Measurements from ENCODE around the gene FAM50B. TPM values are rescaled to one million over a fixed set of nuclear protein-coding genes. Genes with fewer than 3 reads are reported as not detected.

The FAM50B gene
- total RNA-seq, 5 donors from 2014 or later (not counting 1 experiment from before 2014, with no cell fraction given) = 2.3 to 14.9 (median 11.6) TPM

GRCh38 chr6:3829285-3829684, 19.9 kb upstream of the FAM50B start:
- WGBS (ENCODE audit: insufficient coverage) = no CpG with 5 or more reads among the region's 5 CpGs
- no peak overlapping the region for H3K4me3 ChIP-seq (ENCODE audit: control insufficient read depth in 1 of 2, extremely low read depth in 1 of 2, low read length in 1 of 2)
- no peaks in the 10 kb centered on the region for H3K27me3 ChIP-seq (replicated peaks in 1 of 2; ENCODE audit: control insufficient read depth in 2 of 2, extremely low read depth in 1 of 2, insufficient read depth in 2 of 2, low read length in 1 of 2)
- ATAC-seq (replicated peaks in 1 of 4) (no peak), DNase-seq (no peak)
- H3K9me3 ChIP-seq = no peaks in the 10 kb centered on the region
- no peak overlapping the region for H3K27ac ChIP-seq (ENCODE audit: low read length)
- H3K36me3 Mint-ChIP-seq = no peaks in the 10 kb centered on the region
- no peak overlapping the region for H3K27ac Mint-ChIP-seq
- peaks cover 8 to 24% of the 10 kb centered on the region in 2 donors for H3K27me3 Mint-ChIP-seq
- ChIA-PET POLR2A (no interaction called here), CTCF (no interaction called here)
- H3K4me1 Mint-ChIP-seq = no peaks in the 10 kb centered on the region
- H3K36me3 ChIP-seq (ENCODE audit: control insufficient read depth in 2 of 2, extremely low read depth in 1 of 2, insufficient read depth in 1 of 2, low read length in 1 of 2) = no peaks in the 10 kb centered on the region
- H3K4me1 ChIP-seq (ENCODE audit: control insufficient read depth in 1 of 2, extremely low read depth in 1 of 2, insufficient read depth in 2 of 2, low read length in 2 of 2) = no peaks in the 10 kb centered on the region
- no peaks in the 10 kb centered on the region for H3K9me3 Mint-ChIP-seq
- no peak overlapping the region for H3K4me3 Mint-ChIP-seq

DNA sequence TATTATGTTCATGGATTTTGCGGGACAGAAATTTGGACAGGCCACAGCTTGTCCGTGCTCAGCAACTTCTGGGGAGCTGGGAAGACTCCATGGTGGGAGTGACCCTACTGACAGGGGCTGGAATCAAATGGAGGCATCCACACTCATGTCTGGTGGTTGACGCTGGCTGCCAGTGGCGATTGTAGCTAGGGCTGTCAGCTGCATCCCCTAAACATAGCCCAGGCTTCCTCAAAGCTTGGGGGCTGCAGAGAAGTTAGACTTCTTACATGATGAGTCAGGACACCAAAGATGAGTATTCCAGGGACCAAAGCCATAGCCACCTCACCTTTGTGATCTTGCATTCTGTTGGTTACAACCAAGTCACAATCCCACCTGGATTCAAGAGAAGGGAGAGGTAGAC, 18.4 kb upstream of the FAM50B start:
- POLR2A ChIA-PET = no interaction called here
- Histone ChIP-seq H3K9me3 (no peaks in the 10 kb centered on the region), H3K27me3 (replicated peaks in 1 of 2; ENCODE audit: control insufficient read depth in 2 of 2, extremely low read depth in 1 of 2, insufficient read depth in 2 of 2, low read length in 1 of 2) (no peaks in the 10 kb centered on the region), H3K27ac (ENCODE audit: low read length) (no peak overlapping the region), H3K4me3 (ENCODE audit: control insufficient read depth in 1 of 2, extremely low read depth in 1 of 2, low read length in 1 of 2) (no peak overlapping the region), H3K4me1 (ENCODE audit: control insufficient read depth in 1 of 2, extremely low read depth in 1 of 2, insufficient read depth in 2 of 2, low read length in 2 of 2) (no peaks in the 10 kb centered on the region), H3K36me3 (ENCODE audit: control insufficient read depth in 2 of 2, extremely low read depth in 1 of 2, insufficient read depth in 1 of 2, low read length in 1 of 2) (no peaks in the 10 kb centered on the region)
- ATAC-seq (replicated peaks in 1 of 4) = no peak
- 83% methylated on average over 3 of the region's 4 CpGs for WGBS (ENCODE audit: insufficient coverage)
- Mint-ChIP-seq H3K4me1 (no peaks in the 10 kb centered on the region), H3K9me3 (no peaks in the 10 kb centered on the region), H3K4me3 (no peak overlapping the region), H3K27ac (no peak overlapping the region), H3K36me3 (no peaks in the 10 kb centered on the region), H3K27me3 (peaks cover 8 to 28% of the 10 kb centered on the region in 2 donors)
- CTCF ChIA-PET = no interaction called here
- no peak for DNase-seq

DNA sequence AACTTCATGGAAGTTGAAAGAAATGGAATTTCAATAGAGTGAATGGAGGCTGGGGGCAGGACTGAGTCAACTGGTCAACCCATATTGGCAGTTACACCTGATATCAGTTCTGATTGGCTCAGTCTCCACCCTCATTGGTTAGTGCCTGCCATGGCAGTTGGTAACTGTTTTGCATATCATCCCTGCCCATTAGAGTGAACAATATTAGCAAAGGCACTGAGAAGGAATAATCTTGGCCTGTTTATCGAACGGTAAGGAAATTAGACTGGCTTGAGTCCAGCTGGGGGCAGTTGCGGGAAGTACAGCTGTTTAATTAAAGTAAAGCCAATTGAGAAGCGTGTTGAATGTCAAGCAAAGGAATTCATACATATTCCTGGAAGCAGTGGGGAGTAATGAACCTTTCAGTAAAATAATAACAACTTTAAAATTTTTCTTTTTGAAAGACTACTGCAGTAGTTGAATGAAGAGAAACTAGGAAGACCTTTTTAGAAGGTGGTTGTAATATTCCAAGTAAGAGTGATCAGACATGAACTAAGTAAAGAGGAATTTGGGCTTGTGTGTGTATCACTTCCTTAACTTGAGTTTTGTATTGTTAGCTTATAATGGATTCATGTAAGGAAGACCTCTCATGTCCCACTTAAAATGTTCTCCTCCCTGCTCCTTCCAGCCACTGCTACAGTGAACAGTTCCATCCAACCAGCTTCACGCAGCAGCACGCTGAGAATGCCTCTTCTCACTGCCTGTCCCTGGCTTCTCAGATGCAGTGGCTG, 17.2 kb upstream of the FAM50B start:
- Histone ChIP-seq H3K9me3 (no peaks in the 10 kb centered on the region), H3K4me1 (ENCODE audit: control insufficient read depth in 1 of 2, extremely low read depth in 1 of 2, insufficient read depth in 2 of 2, low read length in 2 of 2) (no peaks in the 10 kb centered on the region), H3K27me3 (replicated peaks in 1 of 2; ENCODE audit: control insufficient read depth in 2 of 2, extremely low read depth in 1 of 2, insufficient read depth in 2 of 2, low read length in 1 of 2) (no peaks in the 10 kb centered on the region), H3K27ac (ENCODE audit: low read length) (no peak overlapping the region), H3K4me3 (ENCODE audit: control insufficient read depth in 1 of 2, extremely low read depth in 1 of 2, low read length in 1 of 2) (no peak overlapping the region), H3K36me3 (ENCODE audit: control insufficient read depth in 2 of 2, extremely low read depth in 1 of 2, insufficient read depth in 1 of 2, low read length in 1 of 2) (no peaks in the 10 kb centered on the region)
- no peak for ATAC-seq (replicated peaks in 1 of 4)
- Mint-ChIP-seq H3K4me3 (no peak overlapping the region), H3K4me1 (no peaks in the 10 kb centered on the region), H3K9me3 (no peaks in the 10 kb centered on the region), H3K27me3 (peaks cover 8 to 28% of the 10 kb centered on the region in 2 donors), H3K27ac (no peak overlapping the region), H3K36me3 (no peaks in the 10 kb centered on the region)
- POLR2A ChIA-PET = no interaction called here
- 100% methylated on average over 4 of the region's 6 CpGs for WGBS (ENCODE audit: insufficient coverage)
- no peak for DNase-seq
- CTCF ChIA-PET = no interaction called here

GRCh38 chr6:3835055-3835731, 14.0 kb upstream of the FAM50B start:
- 90% methylated on average over 2 of the region's 5 CpGs for WGBS (ENCODE audit: insufficient coverage)
- ATAC-seq (replicated peaks in 1 of 4) (no peak), DNase-seq (no peak)
- no peak overlapping the region for H3K27ac Mint-ChIP-seq
- Histone ChIP-seq H3K4me3 (ENCODE audit: control insufficient read depth in 1 of 2, extremely low read depth in 1 of 2, low read length in 1 of 2) (no peak overlapping the region), H3K27me3 (replicated peaks in 1 of 2; ENCODE audit: control insufficient read depth in 2 of 2, extremely low read depth in 1 of 2, insufficient read depth in 2 of 2, low read length in 1 of 2) (peaks cover 0 to 4% of the 10 kb centered on the region in 2 experiments), H3K4me1 (ENCODE audit: control insufficient read depth in 1 of 2, extremely low read depth in 1 of 2, insufficient read depth in 2 of 2, low read length in 2 of 2) (no peaks in the 10 kb centered on the region), H3K27ac (ENCODE audit: low read length) (no peak overlapping the region), H3K36me3 (ENCODE audit: control insufficient read depth in 2 of 2, extremely low read depth in 1 of 2, insufficient read depth in 1 of 2, low read length in 1 of 2) (no peaks in the 10 kb centered on the region), H3K9me3 (no peaks in the 10 kb centered on the region)
- H3K27me3 Mint-ChIP-seq = peaks cover 8 to 17% of the 10 kb centered on the region in 2 donors
- no peaks in the 10 kb centered on the region for H3K4me1 Mint-ChIP-seq
- H3K4me3 Mint-ChIP-seq = no peak overlapping the region
- no peaks in the 10 kb centered on the region for H3K36me3 Mint-ChIP-seq
- ChIA-PET POLR2A (no interaction called here), CTCF (interaction anchor here in 1 of 2 donors (0.5 kb wide), 1 partner anchor 172 kb away, joined by 4 read pairs; no protein-coding TSS in a partner anchor)
- no peaks in the 10 kb centered on the region for H3K9me3 Mint-ChIP-seq

DNA sequence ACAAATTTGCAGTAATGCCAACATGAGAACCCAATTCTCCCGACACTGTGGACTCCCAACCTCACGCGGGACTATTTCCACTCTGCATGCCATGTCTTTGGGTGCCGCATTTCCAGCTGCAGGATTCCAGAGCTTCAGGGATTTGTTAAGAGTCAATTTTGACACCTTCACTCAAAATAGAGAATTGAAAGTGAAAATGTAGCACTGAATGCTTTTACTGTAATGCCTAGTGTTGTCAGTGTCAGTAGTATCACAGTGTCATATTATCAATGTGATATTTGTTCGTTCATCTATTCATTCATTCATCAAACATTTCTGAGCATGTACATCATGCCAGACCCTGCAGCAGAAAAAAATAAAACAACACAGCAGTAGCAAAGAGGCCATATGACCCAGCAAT, 13.4 kb upstream of the FAM50B start:
- Mint-ChIP-seq H3K36me3 (no peaks in the 10 kb centered on the region), H3K4me3 (no peak overlapping the region), H3K9me3 (no peaks in the 10 kb centered on the region), H3K27me3 (peaks cover 3 to 11% of the 10 kb centered on the region in 2 donors), H3K27ac (no peak overlapping the region), H3K4me1 (no peaks in the 10 kb centered on the region)
- ATAC-seq (replicated peaks in 1 of 4) (no peak), DNase-seq (no peak)
- H3K9me3 ChIP-seq = no peaks in the 10 kb centered on the region
- no peak overlapping the region for H3K27ac ChIP-seq (ENCODE audit: low read length)
- H3K4me3 ChIP-seq (ENCODE audit: control insufficient read depth in 1 of 2, extremely low read depth in 1 of 2, low read length in 1 of 2) = no peak overlapping the region
- H3K4me1 ChIP-seq (ENCODE audit: control insufficient read depth in 1 of 2, extremely low read depth in 1 of 2, insufficient read depth in 2 of 2, low read length in 2 of 2) = no peaks in the 10 kb centered on the region
- WGBS (ENCODE audit: insufficient coverage) = 100% methylated on average over 1 of the region's 5 CpGs
- POLR2A ChIA-PET = no interaction called here
- CTCF ChIA-PET = interaction anchor here in 1 of 2 donors (0.5 kb wide), 1 partner anchor 171 kb away, joined by 4 read pairs; no protein-coding TSS in a partner anchor
- H3K27me3 ChIP-seq (replicated peaks in 1 of 2; ENCODE audit: control insufficient read depth in 2 of 2, extremely low read depth in 1 of 2, insufficient read depth in 2 of 2, low read length in 1 of 2) = peaks cover 0 to 8% of the 10 kb centered on the region in 2 experiments
- H3K36me3 ChIP-seq (ENCODE audit: control insufficient read depth in 2 of 2, extremely low read depth in 1 of 2, insufficient read depth in 1 of 2, low read length in 1 of 2) = no peaks in the 10 kb centered on the region

DNA sequence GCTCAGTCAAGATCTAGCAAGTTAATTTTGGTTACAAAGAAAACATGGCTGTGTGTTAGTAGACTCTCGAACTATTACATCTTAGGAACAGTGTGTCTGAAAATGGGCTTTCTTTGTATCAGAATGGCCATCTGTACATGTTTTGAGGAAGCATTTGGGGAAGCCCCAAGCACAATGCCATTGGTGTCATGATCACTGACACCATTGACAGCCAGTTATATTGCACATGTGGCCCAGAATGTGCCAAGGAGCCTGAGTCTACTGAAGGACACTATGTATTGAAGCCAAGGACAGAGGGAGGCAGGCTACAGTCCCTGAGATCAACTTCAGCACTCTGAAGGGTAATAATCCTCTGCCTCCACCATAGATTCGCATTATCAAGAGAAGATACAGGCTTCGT, 12.6 kb upstream of the FAM50B start:
- 90% methylated on average over 1 of the region's 3 CpGs for WGBS (ENCODE audit: insufficient coverage)
- POLR2A ChIA-PET = no interaction called here

More for the DNA sequence above, 12.6 kb upstream of the FAM50B start:
- peaks cover 0 to 7% of the 10 kb centered on the region in 2 donors for H3K27me3 Mint-ChIP-seq
- Histone ChIP-seq H3K27me3 (replicated peaks in 1 of 2; ENCODE audit: control insufficient read depth in 2 of 2, extremely low read depth in 1 of 2, insufficient read depth in 2 of 2, low read length in 1 of 2) (peaks cover 0 to 8% of the 10 kb centered on the region in 2 experiments), H3K36me3 (ENCODE audit: control insufficient read depth in 2 of 2, extremely low read depth in 1 of 2, insufficient read depth in 1 of 2, low read length in 1 of 2) (no peaks in the 10 kb centered on the region), H3K27ac (ENCODE audit: low read length) (no peak overlapping the region), H3K4me1 (ENCODE audit: control insufficient read depth in 1 of 2, extremely low read depth in 1 of 2, insufficient read depth in 2 of 2, low read length in 2 of 2) (no peaks in the 10 kb centered on the region), H3K4me3 (ENCODE audit: control insufficient read depth in 1 of 2, extremely low read depth in 1 of 2, low read length in 1 of 2) (no peak overlapping the region), H3K9me3 (no peaks in the 10 kb centered on the region)
- ATAC-seq (replicated peaks in 1 of 4) (no peak), DNase-seq (no peak)
- no peaks in the 10 kb centered on the region for H3K36me3 Mint-ChIP-seq
- no peaks in the 10 kb centered on the region for H3K4me1 Mint-ChIP-seq
- H3K27ac Mint-ChIP-seq = no peak overlapping the region
- H3K4me3 Mint-ChIP-seq = no peak overlapping the region
- CTCF ChIA-PET = no interaction called here
- H3K9me3 Mint-ChIP-seq = no peaks in the 10 kb centered on the region
